ENCODE data around the gene BOK. TPM values are rescaled to one million over a fixed set of nuclear protein-coding genes. Genes with fewer than 3 reads are reported as not detected.

The BOK gene
- total and polyA plus RNA-seq, 9 of the 15 experiments (the other 6 are each of a cell fraction or from before 2014, with no cell fraction given) = 0.03 to 3.3 (median 2.0) TPM; not detected in 1

- TF ChIP-seq, protein P1, sequence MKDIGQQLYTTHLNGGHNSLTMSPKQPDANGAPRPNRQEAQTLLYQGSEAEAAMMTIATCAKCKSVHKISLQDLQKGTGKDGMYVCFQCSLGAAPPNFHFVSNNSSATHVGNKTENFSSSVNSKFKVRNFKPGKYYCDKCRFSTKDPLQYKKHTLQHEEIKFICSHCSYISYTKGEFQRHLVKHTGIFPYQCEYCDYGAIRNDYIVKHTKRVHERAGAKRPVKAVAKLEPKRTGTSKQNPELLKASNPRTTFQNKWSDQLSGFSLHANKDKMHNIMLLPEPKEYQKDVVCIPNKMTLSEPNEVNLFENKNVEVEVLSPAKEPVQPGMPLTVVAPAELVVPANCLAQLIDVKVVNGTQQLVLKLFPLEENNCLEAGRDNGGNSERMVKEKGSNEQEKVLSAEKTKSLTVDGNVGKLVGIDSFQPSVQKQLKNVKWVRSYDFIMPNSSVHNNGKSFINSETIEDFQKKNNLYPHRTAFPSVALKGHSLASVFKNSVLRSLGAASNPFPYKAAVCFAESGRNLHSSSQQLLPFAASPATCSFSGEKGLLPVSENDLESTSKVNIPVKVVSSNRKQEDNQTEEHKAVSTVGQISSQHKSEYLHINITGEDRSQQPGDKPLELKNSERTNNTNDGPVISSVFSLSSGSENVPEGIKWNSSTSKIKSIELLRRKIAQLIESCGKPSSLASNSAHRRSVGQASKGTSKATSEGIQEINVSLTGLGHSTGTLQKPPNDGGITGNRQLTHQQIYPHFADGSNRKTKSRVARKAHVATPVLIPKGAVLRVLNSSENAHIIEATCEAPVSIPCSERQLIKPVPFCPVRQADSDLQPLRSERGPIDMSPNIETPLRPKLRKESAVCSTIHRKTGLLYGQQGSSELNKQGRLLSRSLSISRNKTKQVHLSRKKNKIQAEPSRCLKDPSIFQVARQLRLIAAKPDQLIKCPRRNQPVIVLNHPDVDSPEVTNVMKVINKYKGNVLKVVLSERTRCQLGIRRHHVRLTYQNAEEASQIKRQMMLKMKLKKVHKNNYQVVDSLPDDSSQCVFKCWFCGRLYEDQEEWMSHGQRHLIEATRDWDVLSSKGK (CRISPR knock-in tag; IDR thresholded peaks at IDR 0.05) = no peak
- TF ChIP-seq SMARCA4 (IDR thresholded peaks at IDR 0.05) = peak; percentile 42; the same call in 1 of the 2 replicates
- TF ChIP-seq ATF3 (IDR thresholded peaks at IDR 0.05) = 0 out of 2 replicates have a peak, but pooled peaks have one; percentile 34
- TF ChIP-seq ATF3 (CRISPR knock-in tag; conservative IDR thresholded peaks at IDR 0.05) = no peak
- TF ChIP-seq SREBF2 (CRISPR knock-in tag; IDR thresholded peaks at IDR 0.05) = no peak
- peak; percentile 9; the same call in 1 of the 2 replicates for TF ChIP-seq JUND (IDR thresholded peaks at IDR 0.05; ENCODE audit: borderline replicate concordance, low read depth, low read length)
- TF ChIP-seq JUND (tag; IDR thresholded peaks at IDR 0.05; ENCODE audit: borderline replicate concordance, low read depth, low read length) = no peak
- TF ChIP-seq NRF1 (conservative IDR thresholded peaks at IDR 0.05 in 1 of 2, IDR thresholded peaks at IDR 0.05 in 1 of 2) = no peak
- TF ChIP-seq GTF3C2 (IDR thresholded peaks at IDR 0.05; ENCODE audit: borderline replicate concordance, extremely low read depth, insufficient read length) = no peak
- TF ChIP-seq SNRNP70 (optimal IDR thresholded peaks at IDR 0.05; ENCODE audit: low read depth, low read length) = no peak
- TF ChIP-seq DPF2 (IDR thresholded peaks at IDR 0.05) = no peak
Measured at GRCh38 chr2:241584436-241584835, 25.9 kb downstream of the BOK start (continued).

All from K562 (cell line).